ENCODE results near the gene COG6. TPM values are rescaled to one million over a fixed set of nuclear protein-coding genes. Genes with fewer than 3 reads are reported as not detected.

COG6 gene
- total RNA-seq, 6 experiments from 2014 or later = 8.6 to 15.2 (median 12.2) TPM

Small RNA genes lying within 50 kb of the gene (microRNA-seq; reads per million reads assigned to microRNA genes)
- gene MIR4305 = 0 reads per million in 2 donors

Small RNA genes lying within 50 kb of the gene (small RNA-seq; reads per million reads assigned to genes)
- gene MIR4305 (0 reads per million in 2 experiments), gene RNY4P14 (0 reads per million in 2 experiments)

Other genes with a start within 250 kb of the COG6 start
- gene LHFPL6, start 52.5 kb upstream of the COG6 start, total RNA-seq = 1 to 10 TPM; 3.0 to 8.4 (median 4.6) TPM